Fibroblast of mammary gland (primary cell): ENCODE results near the gene DPH6.

Experiments
- DNase-seq: peaks from one replicate; pipeline ENCODE4 v3.0.0-alpha.2; 2010; ENCODE audit warnings: low read depth
- H3K4me3 ChIP-seq: 2 replicates; pipeline ENCODE4 v1.5.1; 2011; ENCODE audit warnings: low read depth, mild to moderate bottlenecking, low read length, moderate library complexity; ENCODE audit not compliant: control insufficient read depth
- CTCF ChIP-seq: conservative IDR thresholded peaks from 2 replicates; pipeline ENCODE4 v1.5.1; 2011; ENCODE audit warnings: low read depth, low read length, inconsistent platforms; ENCODE audit not compliant: control insufficient read depth, insufficient read depth

Gene DPH6

GRCh38 chr15:35437157-35437556, 108.8 kb downstream of the DPH6 start:
- TF ChIP-seq CTCF: peak; percentile 8
- H3K4me3 ChIP-seq: no peak overlapping the region
- peak; percentile 28 for DNase-seq

DNA sequence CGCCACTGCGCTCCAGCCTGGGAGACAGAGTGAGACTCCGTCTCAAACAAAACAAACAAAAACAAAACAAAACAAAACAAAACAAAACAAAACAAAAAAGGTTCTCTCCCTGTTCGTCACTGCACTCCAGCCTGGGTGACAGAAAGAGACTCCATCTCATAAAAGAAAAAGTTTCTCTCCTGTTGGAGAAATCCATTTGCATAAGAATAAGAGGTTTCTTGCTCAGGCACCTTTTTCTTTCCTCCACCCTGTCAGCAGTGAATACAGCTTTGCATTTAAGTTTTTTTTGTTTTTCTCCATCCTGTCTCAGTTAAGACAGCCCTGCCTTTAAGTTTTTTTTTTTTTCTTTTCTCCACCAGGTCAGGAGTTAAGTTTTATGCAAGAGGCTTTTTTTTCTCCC, 109.5 kb downstream of the DPH6 start:
- no peak for DNase-seq

DNA sequence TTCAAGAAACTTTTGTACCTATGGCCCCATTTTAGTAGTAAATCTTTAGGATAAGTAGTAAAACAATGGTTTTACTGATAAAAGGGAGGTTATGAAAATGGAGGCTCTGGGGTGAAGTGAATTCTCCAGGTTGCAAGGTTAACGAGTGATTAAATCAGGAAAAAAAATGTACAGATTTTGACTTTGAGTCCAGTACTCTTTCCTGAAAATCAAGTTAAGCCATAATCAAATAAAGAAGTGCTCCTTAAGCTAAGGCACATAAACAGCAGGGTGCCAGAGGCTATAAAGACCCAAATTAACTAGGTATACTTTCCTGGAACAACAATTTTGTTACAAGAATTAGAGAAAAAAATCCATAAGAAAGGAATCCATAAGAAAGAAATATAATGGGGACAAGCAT, 114.7 kb downstream of the DPH6 start:
- DNase-seq: no peak
- TF ChIP-seq CTCF: no peak
- H3K4me3 ChIP-seq: no peak overlapping the region

More for the DNA sequence above, 109.5 kb downstream of the DPH6 start:
- H3K4me3 ChIP-seq: no peak overlapping the region
- TF ChIP-seq CTCF: no peak

DNA sequence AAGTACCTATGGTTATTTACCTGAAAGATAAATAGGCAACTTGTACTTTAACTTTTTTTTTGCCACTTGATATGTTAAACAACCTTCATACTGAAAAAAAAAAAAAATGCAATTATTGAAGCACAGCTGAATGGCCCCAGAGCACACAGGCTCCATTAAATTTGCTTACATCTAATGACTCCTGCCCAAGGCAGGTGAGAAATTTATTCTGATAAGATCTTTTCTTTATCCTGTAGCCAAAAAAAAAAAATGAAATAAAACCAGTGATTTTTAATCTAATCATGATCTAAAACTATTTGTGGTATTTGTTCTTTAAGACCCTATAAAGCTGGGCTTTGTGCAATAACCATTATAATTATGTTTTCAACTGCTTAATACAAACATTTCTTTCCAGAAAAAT, 115.7 kb downstream of the DPH6 start:
- no peak for TF ChIP-seq CTCF
- H3K4me3 ChIP-seq: no peak overlapping the region
- no peak for DNase-seq

- no peak overlapping the region for H3K4me3 ChIP-seq
- TF ChIP-seq CTCF: no peak
- no peak for DNase-seq
Observed at GRCh38 chr15:35427496-35427895, 118.5 kb downstream of the DPH6 start.

GRCh38 chr15:35427091-35427490, 118.9 kb downstream of the DPH6 start:
- TF ChIP-seq CTCF: no peak
- H3K4me3 ChIP-seq: no peak overlapping the region
- peak; percentile 80 for DNase-seq

- DNase-seq: no peak
- no peak overlapping the region for H3K4me3 ChIP-seq
- TF ChIP-seq CTCF: no peak
Observed at GRCh38 chr15:35410775-35411174, 135.2 kb downstream of the DPH6 start.
